ENCODE results near the gene BICRA.

GRCh38 chr19:47595944-47596343, 13.0 kb upstream of the BICRA start:
- TF ChIP-seq CTCF (IDR thresholded peaks at IDR 0.05; ENCODE audit: insufficient read depth, low read length) (no peak), REST (IDR thresholded peaks at IDR 0.05; ENCODE audit: insufficient replicate concordance, low read depth) (no peak)

Measured in HL-60 (cell line).